GM12878 (cell line): ENCODE data around the gene PSME3IP1. TPM values are rescaled to one million over a fixed set of nuclear protein-coding genes. Genes with fewer than 3 reads are reported as not detected.

ENCODE experiments used
- ATAC-seq: fragments of 200-7000 bp; cut with Tn5 transposase; 3 replicates; pipeline ENCODE4 v1.9.1; 2020; ENCODE audit warnings: mild to moderate bottlenecking, moderate library complexity
- BruUV-seq: library from RNA; stranded (reverse); fragments of 400-500 nt; replicated peaks from 2 replicates; lab custom pipeline; 2021; lab: Mats Ljungman, UMichigan
- CTCF ChIA-PET: fragments of 300-600 bp; sonication (Branson Sonifier 250); formaldehyde crosslinking; extraction: SDS; loops from one replicate; lab custom pipeline; 2021; ENCODE audit warnings: inconsistent platforms; lab: Yijun Ruan, JAX
- POLR2A ChIA-PET: fragments of 350-600 bp; formaldehyde crosslinking; extraction: SDS; loops from one replicate; lab custom pipeline; 2021; ENCODE audit warnings: inconsistent platforms; lab: Charles Lee
- RAD21 ChIA-PET: fragments of 300-600 bp; sonication (Branson Sonifier 250); formaldehyde crosslinking; loops from one replicate; lab custom pipeline; 2023; ENCODE audit warnings: antibody characterized with exemption; ENCODE audit not compliant: unreplicated experiment; lab: Charles Lee
- SMC1A ChIA-PET: fragments of 300-600 bp; sonication (Branson Sonifier 250); formaldehyde crosslinking; loops from one replicate; lab custom pipeline; 2023; ENCODE audit not compliant: unreplicated experiment, uncharacterized antibody; lab: Charles Lee
- DNase-seq: peaks from one replicate; pipeline ENCODE4 v3.0.0-alpha.2; 2011; ENCODE audit warnings: low read depth, low spot score
- FAIRE-seq: peaks from 3 replicates; lab custom pipeline; 2011; peaks lifted over from hg19 to GRCh38; lab: Jason Lieb, UNC
- H2AFZ ChIP-seq: 2 replicates; pipeline ENCODE4 v1.6.0; 2011; ENCODE audit warnings: low read depth, low read length, control low read depth; ENCODE audit not compliant: control insufficient read depth
- H3K27ac ChIP-seq: 2 replicates; pipeline ENCODE4 v1.5.1; 2011; ENCODE audit warnings: control low read depth; ENCODE audit not compliant: control insufficient read depth, insufficient read depth
- H3K27me3 ChIP-seq, 2 experiments: replicated peaks in 1 of 2; 2 replicates each; pipeline versions ENCODE4 v1.6.0 to v1.6.1; 2011; ENCODE audit warnings: low read length in 1 of 2; ENCODE audit not compliant: control insufficient read depth in 2 of 2, insufficient read depth in 2 of 2
- H3K36me3 ChIP-seq, 2 experiments: 2 replicates each; pipeline ENCODE4 v1.5.1; 2011; ENCODE audit warnings: low read length in 1 of 2; ENCODE audit not compliant: control insufficient read depth in 2 of 2, insufficient read depth in 2 of 2
- H3K4me1 ChIP-seq: 2 replicates; pipeline ENCODE4 v1.6.1; 2011; ENCODE audit warnings: mild to moderate bottlenecking, low read length, moderate library complexity, mixed read lengths; ENCODE audit not compliant: control insufficient read depth, insufficient read depth
- H3K4me2 ChIP-seq: 2 replicates; pipeline ENCODE4 v1.6.0; 2011; ENCODE audit warnings: control low read depth; ENCODE audit not compliant: control insufficient read depth, insufficient read depth
- H3K4me3 ChIP-seq: fragments of 200-600 bp; sonication (generic); 2 replicates; pipeline ENCODE4 v1.5.1; 2016
- H3K79me2 ChIP-seq: 2 replicates; pipeline ENCODE4 v1.6.0; 2011; ENCODE audit warnings: low read length; ENCODE audit not compliant: control insufficient read depth, insufficient read depth
- H3K9ac ChIP-seq: 2 replicates; pipeline ENCODE4 v1.8.0; 2011; ENCODE audit warnings: low read length, control low read depth, mixed read lengths; ENCODE audit not compliant: control insufficient read depth, insufficient read depth
- H3K9me3 ChIP-seq: replicated peaks from 3 replicates; pipeline ENCODE4 v1.5.1; 2011; ENCODE audit warnings: mild to moderate bottlenecking, low read length; ENCODE audit not compliant: control insufficient read depth, insufficient read depth
- H4K20me1 ChIP-seq: 2 replicates; pipeline ENCODE4 v1.6.0; 2011; ENCODE audit not compliant: control insufficient read depth, insufficient read depth
- RAD21 ChIP-seq: IDR thresholded peaks from 2 replicates; pipeline ENCODE4 v1.6.1; 2011; ENCODE audit warnings: mild to moderate bottlenecking, low read depth, low read length, moderate library complexity; ENCODE audit not compliant: insufficient read depth
- RBBP5 ChIP-seq: fragments of 200-600 bp; sonication (generic); conservative IDR thresholded peaks from 2 replicates; pipeline ENCODE4 v1.6.1; 2016
- SRF ChIP-seq, 2 experiments: IDR thresholded peaks; 2 replicates each; pipeline ENCODE4 v1.6.1; 2011; ENCODE audit warnings: low read depth in 2 of 2, low read length in 2 of 2, mild to moderate bottlenecking in 1 of 2, moderate library complexity in 1 of 2
- ZNF622 ChIP-seq: fragments of 450-650 bp; IDR thresholded peaks from 2 replicates; pipeline ENCODE4 v1.6.1; 2017; ENCODE audit warnings: mild to moderate bottlenecking, inconsistent platforms
- WGBS: methylation state at CpG from one replicate; pipeline ENCODE4 v1.1.6; 2016; ENCODE audit warnings: low lambda C conversion rate; ENCODE audit not compliant: insufficient replicate concordance, insufficient coverage; ENCODE audit errors: missing lambda C conversion rate; 5-methylcytosine and 5-hydroxymethylcytosine counted together
- in situ Hi-C: fragments of 300-500 bp; cut with MboI; formaldehyde crosslinking; loops from 9 replicates; pipeline ENCODE4 v1.14.3; 2018; ENCODE audit warnings: mixed read lengths
- intact Hi-C: fragments of 100-400 bp; cut with micrococcal nuclease; formaldehyde crosslinking; loops from one replicate; pipeline ENCODE4 v1.14.2; 2022; ENCODE audit not compliant: unreplicated experiment
- polyA plus RNA-seq, 11 experiments: library from polyadenylated mRNA; depleted of rRNA in 4 of 11; unstranded in 6 of 11; stranded (reverse) in 5 of 11; fragments of >200 nt; fragmentation: Nextera tagmentation in 4 of 11; fragmentation: Illumina TruSeq in 1 of 11; extraction: Ambion mirVana in 4 of 11; extraction: Trizol in 1 of 11; gene quantifications; 1 replicate in 1 of 11; 2 replicates in 10 of 11; pipeline versions ENCODE4 v1.2.1 to v1.2.3, GENCODE V29; 2011 to 2016; ENCODE audit warnings: inconsistent platforms in 2 of 11, missing spikeins in 2 of 11, low read depth in 1 of 11
- total RNA-seq, 4 experiments: library from RNA; depleted of rRNA in 3 of 4; stranded (reverse); fragments of >200 nt in 3 of 4; fragmentation: Illumina TruSeq in 1 of 4; extraction: Trizol in 1 of 4; gene quantifications; 2 replicates each; pipeline versions ENCODE4 v1.2.1 to v1.2.3, GENCODE V29; 2013 to 2021
- TF ChIP-seq, protein P1 (sequence below): fragments of 450-650 bp; IDR thresholded peaks from 2 replicates; pipeline ENCODE4 v1.6.1; 2017; ENCODE audit warnings: mild to moderate bottlenecking, moderate library complexity

The PSME3IP1 gene
- total and polyA plus RNA-seq, 10 of the 15 experiments (the other 5 are each of a cell fraction or from before 2014, with no cell fraction given) = 67.9 to 174 (median 111) TPM

DNA sequence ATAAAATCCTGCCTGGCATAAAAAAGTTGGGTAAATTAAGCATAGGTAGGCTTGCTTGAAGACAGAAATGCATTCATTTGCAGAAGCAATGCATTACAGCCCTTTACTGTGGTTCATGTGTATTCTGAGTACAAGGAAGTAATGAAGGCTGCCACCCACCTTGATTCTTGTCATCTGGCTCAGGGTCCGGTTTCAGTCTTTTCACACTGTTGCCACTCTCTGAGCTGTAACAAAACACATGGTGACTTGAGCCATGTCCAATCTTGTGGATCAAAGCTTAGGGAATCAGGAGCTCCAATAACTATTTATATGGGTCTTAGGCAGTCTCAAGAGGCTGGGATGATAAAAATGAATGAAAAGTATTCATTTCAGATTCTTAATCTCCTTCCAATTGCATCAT is 22.0 kb downstream of the PSME3IP1 start:
- no peaks in the 10 kb centered on the region for H4K20me1 ChIP-seq
- TF ChIP-seq, protein P1, sequence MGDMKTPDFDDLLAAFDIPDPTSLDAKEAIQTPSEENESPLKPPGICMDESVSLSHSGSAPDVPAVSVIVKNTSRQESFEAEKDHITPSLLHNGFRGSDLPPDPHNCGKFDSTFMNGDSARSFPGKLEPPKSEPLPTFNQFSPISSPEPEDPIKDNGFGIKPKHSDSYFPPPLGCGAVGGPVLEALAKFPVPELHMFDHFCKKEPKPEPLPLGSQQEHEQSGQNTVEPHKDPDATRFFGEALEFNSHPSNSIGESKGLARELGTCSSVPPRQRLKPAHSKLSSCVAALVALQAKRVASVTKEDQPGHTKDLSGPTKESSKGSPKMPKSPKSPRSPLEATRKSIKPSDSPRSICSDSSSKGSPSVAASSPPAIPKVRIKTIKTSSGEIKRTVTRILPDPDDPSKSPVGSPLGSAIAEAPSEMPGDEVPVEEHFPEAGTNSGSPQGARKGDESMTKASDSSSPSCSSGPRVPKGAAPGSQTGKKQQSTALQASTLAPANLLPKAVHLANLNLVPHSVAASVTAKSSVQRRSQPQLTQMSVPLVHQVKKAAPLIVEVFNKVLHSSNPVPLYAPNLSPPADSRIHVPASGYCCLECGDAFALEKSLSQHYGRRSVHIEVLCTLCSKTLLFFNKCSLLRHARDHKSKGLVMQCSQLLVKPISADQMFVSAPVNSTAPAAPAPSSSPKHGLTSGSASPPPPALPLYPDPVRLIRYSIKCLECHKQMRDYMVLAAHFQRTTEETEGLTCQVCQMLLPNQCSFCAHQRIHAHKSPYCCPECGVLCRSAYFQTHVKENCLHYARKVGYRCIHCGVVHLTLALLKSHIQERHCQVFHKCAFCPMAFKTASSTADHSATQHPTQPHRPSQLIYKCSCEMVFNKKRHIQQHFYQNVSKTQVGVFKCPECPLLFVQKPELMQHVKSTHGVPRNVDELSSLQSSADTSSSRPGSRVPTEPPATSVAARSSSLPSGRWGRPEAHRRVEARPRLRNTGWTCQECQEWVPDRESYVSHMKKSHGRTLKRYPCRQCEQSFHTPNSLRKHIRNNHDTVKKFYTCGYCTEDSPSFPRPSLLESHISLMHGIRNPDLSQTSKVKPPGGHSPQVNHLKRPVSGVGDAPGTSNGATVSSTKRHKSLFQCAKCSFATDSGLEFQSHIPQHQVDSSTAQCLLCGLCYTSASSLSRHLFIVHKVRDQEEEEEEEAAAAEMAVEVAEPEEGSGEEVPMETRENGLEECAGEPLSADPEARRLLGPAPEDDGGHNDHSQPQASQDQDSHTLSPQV = no peak
- TF ChIP-seq ZNF622 (no peak), SRF (IDR thresholded peaks at IDR 0.05; ENCODE audit: low read depth in 2 of 2, low read length in 2 of 2) (no peak), RBBP5 (no peak), RAD21 (no peak)
- FAIRE-seq (no peak), DNase-seq (no peak), ATAC-seq (no peak)
- BruUV-seq = no TSS peak
- no peak overlapping the region for H3K4me2 ChIP-seq
- H2AFZ ChIP-seq = no peak overlapping the region
- no peak overlapping the region for H3K9ac ChIP-seq
- RAD21 ChIA-PET = no interaction called here
- WGBS = 100% methylated on average over 1 of the region's 1 CpG
- no peak overlapping the region for H3K27ac ChIP-seq
- no peak overlapping the region for H3K4me3 ChIP-seq
- in situ Hi-C loops = no loop called here
- no peaks in the 10 kb centered on the region for H3K79me2 ChIP-seq
- CTCF ChIA-PET = no interaction called here
- SMC1A ChIA-PET = no interaction called here
- no peaks in the 10 kb centered on the region for H3K27me3 ChIP-seq
- H3K9me3 ChIP-seq = no peaks in the 10 kb centered on the region
- peaks cover 1 to 37% of the 10 kb centered on the region in 2 experiments for H3K36me3 ChIP-seq
- POLR2A ChIA-PET = no interaction called here
- intact Hi-C loops = no loop called here
- H3K4me1 ChIP-seq = peaks cover 19% of the 10 kb centered on the region
